Stimulated activated CD8-positive, alpha-beta memory T cell treated with anti-CD3 and anti-CD28 coated beads, Interleukin-12 subunit alpha, Interleukin-12 subunit beta, amount 100 ng/mL, for 1 hour (primary cell): ENCODE measurements around the gene SMIM45.

Experiments
- DNase-seq: peaks from one replicate; pipeline ENCODE4 v3.0.0-alpha.2; 2020; ENCODE audit warnings: low read depth

Gene SMIM45

DNA sequence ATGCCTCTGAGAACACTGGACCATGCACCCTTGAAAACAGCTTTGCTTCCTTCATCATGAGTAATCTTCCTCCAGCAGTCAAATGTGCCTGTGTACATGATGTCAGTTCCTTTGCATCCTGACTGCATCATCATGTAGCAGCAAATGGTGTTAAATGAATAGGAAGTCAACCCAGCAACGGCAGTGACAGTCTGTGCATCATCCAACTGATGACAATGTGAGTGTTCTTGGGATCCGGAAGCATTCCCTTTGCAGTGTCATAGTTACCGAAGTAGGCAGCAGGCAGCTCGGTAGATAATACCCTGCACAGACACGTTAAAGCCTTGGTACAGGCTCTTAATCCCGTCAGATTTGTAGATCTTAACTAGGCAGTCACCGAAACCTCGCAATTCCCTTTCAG, 49.2 kb downstream of the SMIM45 start:
- DNase-seq: no peak

- no peak for DNase-seq
These were observed 49.8 kb downstream of the SMIM45 start for GRCh38 chr22:42001706-42002105.

GRCh38 chr22:42007922-42008321, 56.0 kb downstream of the SMIM45 start:
- DNase-seq: no peak
